ENCODE results near the gene USP36. TPM values are rescaled to one million over a fixed set of nuclear protein-coding genes. Genes with fewer than 3 reads are reported as not detected.
A peak's percentile ranks its signal among the peaks of the same experiment; 100 is the strongest.
"Not testable (repeated sequence)": the region's sequence is repeated elsewhere in the genome, so short reads cannot be mapped to it uniquely, and the experiment has no call there.

The USP36 gene
- total and polyA plus RNA-seq, 4 donors: 22.5 to 41.0 (median 32.7) TPM

DNA sequence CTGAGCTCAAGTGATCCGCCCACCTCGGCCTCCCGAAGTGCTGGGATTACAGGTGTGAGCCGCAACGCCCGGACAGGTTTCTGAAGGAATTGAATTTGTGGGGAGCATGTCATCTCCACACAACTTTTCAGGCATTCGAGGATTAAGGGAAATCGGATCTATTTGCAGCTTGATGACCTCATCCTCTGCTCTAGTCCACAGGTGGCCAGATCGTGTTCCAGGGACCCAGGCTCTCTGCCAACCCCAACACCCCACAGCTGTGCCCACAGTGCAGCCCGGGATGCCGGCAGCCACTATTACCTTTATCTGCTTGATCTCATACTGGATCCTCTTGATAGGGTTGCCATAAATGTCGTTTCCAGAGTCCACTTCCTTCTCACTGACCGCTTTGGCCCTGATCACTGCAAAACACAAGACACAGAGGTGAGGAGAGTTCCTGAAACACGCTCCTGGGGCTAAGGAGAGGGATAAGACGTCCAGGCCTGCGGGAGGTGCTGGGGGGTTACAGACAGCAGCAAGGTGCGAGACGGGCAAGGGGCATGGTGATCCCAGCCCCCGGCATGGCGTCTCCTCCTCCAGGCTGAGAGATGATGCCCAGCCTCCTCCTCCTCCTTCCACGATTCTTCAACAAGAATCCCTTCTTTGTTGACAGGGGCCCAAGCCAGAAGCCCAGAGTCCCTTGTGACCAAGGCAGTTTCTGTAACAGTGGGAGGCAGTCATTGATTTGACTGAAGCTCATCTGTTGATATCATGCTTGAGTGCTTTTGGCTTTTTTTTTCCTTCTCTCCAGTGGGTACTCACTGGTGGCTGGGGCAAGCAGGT, 33.1 kb upstream of the USP36 start:
- 70% methylated on average over 10 of the region's 21 CpGs for WGBS (ENCODE audit: insufficient coverage)
- Histone ChIP-seq H3K4me3 (ENCODE audit: low read depth, low read length) (no peak overlapping the region), H3K27ac (ENCODE audit: low read depth, low read length) (peak overlapping the region; percentile 80), H3K36me3 (ENCODE audit: control insufficient read depth, insufficient read depth, low read length) (peaks cover 53% of the 10 kb centered on the region), H3K9me3 (ENCODE audit: control insufficient read depth, insufficient read depth, low read length) (no peaks in the 10 kb centered on the region), H3K4me1 (ENCODE audit: control insufficient read depth, insufficient read depth, low read length) (peaks cover 39% of the 10 kb centered on the region), H3K27me3 (ENCODE audit: control insufficient read depth, insufficient read depth, low read length) (no peaks in the 10 kb centered on the region)
- peak in 2 of 6 donors; percentile 50 to 68 for DNase-seq (ENCODE audit: low read depth in 4 of 6, low spot score in 6 of 6)

DNA sequence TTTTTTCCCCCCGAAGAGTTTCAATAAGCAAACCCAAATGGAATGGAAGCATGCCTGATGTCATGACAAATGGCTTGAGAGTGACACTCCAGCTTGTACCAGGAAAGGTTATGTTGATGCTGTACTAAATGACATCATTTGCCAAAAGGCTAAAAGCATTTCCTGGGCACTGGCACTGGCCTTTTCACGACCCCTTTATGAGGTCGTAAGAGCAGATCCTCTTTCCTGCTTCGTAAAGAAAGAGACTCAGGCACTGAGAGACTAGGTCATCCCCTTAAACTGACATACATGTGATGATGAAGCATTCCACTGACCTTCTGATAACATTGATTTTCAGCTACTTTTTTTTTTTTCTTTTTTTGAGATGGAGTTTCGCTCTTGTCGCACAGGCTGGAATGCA, 31.9 kb upstream of the USP36 start:
- Histone ChIP-seq H3K4me3 (ENCODE audit: low read depth, low read length) (no peak overlapping the region), H3K27me3 (ENCODE audit: control insufficient read depth, insufficient read depth, low read length) (no peaks in the 10 kb centered on the region), H3K9me3 (ENCODE audit: control insufficient read depth, insufficient read depth, low read length) (no peaks in the 10 kb centered on the region), H3K36me3 (ENCODE audit: control insufficient read depth, insufficient read depth, low read length) (peaks cover 52% of the 10 kb centered on the region), H3K4me1 (ENCODE audit: control insufficient read depth, insufficient read depth, low read length) (peaks cover 33% of the 10 kb centered on the region), H3K27ac (ENCODE audit: low read depth, low read length) (no peak overlapping the region)
- no peak for DNase-seq (ENCODE audit: low read depth in 4 of 6, low spot score in 6 of 6)
- 86% methylated on average over 5 of the region's 6 CpGs for WGBS (ENCODE audit: insufficient coverage)

DNA sequence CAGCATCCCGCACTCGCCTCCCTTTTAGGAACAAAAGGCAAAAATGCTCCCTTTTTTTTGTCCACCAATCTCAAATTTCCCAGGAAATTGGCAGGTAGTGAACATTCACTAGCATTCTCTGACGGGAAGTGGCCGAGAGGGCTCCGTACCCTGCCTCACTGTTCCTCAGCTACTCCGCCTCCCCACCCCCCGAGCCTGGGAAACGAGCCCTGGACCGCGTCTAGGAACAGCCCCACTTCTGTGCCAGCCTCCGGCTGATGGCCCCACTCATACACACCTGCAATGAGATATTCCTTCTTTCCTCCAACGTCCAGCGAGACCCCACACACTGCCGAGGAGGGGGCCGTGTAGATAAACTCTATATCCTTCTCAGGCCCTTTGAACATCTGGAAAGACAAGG, 30.0 kb upstream of the USP36 start:
- no peak overlapping the region for H3K4me3 ChIP-seq (ENCODE audit: low read depth, low read length)
- no peak overlapping the region for H3K27ac ChIP-seq (ENCODE audit: low read depth, low read length)
- no peak for DNase-seq (ENCODE audit: low read depth in 4 of 6, low spot score in 6 of 6)
- H3K9me3 ChIP-seq (ENCODE audit: control insufficient read depth, insufficient read depth, low read length): no peaks in the 10 kb centered on the region
- H3K4me1 ChIP-seq (ENCODE audit: control insufficient read depth, insufficient read depth, low read length): peaks cover 31% of the 10 kb centered on the region
- 76% methylated on average over 9 of the region's 15 CpGs for WGBS (ENCODE audit: insufficient coverage)
- H3K27me3 ChIP-seq (ENCODE audit: control insufficient read depth, insufficient read depth, low read length): no peaks in the 10 kb centered on the region
- peaks cover 55% of the 10 kb centered on the region for H3K36me3 ChIP-seq (ENCODE audit: control insufficient read depth, insufficient read depth, low read length)

DNA sequence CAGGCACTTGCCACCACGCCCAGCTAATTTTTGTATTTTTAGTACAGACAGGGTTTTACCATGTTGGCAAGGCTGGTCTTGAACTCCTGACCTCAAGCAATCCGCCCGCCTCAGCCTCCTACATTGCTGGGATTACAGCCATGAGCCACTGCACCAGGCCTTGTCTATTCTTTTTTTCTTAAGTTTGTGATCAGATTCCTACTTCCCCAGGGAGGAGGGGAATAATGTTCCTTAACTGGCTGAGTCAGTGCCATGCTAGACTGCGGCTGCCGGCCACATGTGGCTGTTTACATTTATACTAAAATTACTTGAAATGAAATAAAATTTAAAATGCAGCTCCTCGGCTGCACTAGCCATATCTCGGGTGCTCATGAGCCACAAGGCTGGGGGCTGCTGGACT, 27.8 kb upstream of the USP36 start:
- no peak overlapping the region for H3K4me3 ChIP-seq (ENCODE audit: low read depth, low read length)
- DNase-seq (ENCODE audit: low read depth in 4 of 6, low spot score in 6 of 6): no peak
- H3K9me3 ChIP-seq (ENCODE audit: control insufficient read depth, insufficient read depth, low read length): no peaks in the 10 kb centered on the region
- WGBS (ENCODE audit: insufficient coverage): 88% methylated on average over 3 of the region's 7 CpGs
- H3K27me3 ChIP-seq (ENCODE audit: control insufficient read depth, insufficient read depth, low read length): no peaks in the 10 kb centered on the region
- H3K36me3 ChIP-seq (ENCODE audit: control insufficient read depth, insufficient read depth, low read length): peaks cover 53% of the 10 kb centered on the region
- H3K4me1 ChIP-seq (ENCODE audit: control insufficient read depth, insufficient read depth, low read length): peaks cover 11% of the 10 kb centered on the region
- no peak overlapping the region for H3K27ac ChIP-seq (ENCODE audit: low read depth, low read length)

DNA sequence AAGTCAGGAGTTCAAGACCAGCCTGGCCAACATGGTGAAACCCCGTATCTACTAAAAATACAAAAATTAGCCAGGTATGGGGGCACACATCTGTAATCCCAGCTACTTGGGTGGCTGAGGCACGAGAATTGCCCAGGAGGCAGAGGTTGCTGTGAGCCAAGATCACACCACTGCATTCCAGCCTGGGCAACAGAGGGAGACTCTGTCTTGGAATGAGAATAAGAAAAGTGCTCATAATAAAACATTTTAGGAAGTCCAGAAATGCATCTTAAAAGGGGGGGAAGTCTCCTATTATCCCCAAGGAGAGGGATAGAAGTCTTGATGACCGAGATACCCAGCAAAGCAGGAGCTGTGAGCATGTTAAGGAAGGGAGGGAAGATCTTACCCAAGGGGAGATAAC, 26.4 kb upstream of the USP36 start:
- not testable (repeated sequence) for H3K9me3 ChIP-seq (ENCODE audit: control insufficient read depth, insufficient read depth, low read length); H3K27ac ChIP-seq (ENCODE audit: low read depth, low read length)
- 100% methylated on average over 1 of the region's 3 CpGs for WGBS (ENCODE audit: insufficient coverage)

DNA sequence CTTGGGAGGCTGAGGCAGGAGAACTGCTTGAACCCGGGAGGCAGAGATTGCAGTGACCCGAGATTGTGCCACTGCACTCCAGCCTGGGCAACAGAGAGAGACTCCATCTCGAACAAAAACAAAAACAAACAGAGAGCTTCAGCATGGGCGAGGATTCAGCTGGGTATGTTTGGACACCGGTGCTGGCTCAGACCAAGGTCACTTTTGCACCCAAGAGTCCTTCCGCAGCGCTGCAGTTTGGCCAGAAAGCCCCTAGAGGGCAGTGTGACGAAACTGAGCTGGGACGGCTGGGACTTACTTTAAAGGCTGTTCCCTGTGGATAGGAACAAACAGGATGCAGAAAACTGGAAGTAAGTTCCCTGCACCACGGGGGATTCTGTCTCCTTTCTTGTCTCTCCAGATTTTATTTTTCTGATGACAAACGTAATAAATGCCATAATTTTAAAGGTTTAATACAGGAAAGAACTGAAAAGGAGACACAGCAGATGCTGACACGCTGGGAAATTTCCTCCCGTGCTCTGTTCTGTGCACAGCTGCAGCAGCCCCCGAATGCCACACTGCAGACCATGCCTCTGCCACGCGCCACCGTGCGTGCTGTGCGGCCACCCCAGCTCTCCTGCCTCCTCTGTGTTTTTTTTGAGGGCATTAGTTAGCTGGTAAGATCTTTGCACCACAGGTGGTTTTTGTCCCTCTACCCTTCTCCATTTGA, 25.2 kb upstream of the USP36 start:
- H3K27me3 ChIP-seq (ENCODE audit: control insufficient read depth, insufficient read depth, low read length): no peaks in the 10 kb centered on the region
- 19% methylated on average over 12 of the region's 19 CpGs for WGBS (ENCODE audit: insufficient coverage)
- H3K27ac ChIP-seq (ENCODE audit: low read depth, low read length): no peak overlapping the region
- no peaks in the 10 kb centered on the region for H3K9me3 ChIP-seq (ENCODE audit: control insufficient read depth, insufficient read depth, low read length)
- H3K36me3 ChIP-seq (ENCODE audit: control insufficient read depth, insufficient read depth, low read length): peaks cover 33% of the 10 kb centered on the region
- DNase-seq (ENCODE audit: low read depth in 4 of 6, low spot score in 6 of 6): peak in 4 of 6 donors; percentile 66 to 92 (median 82)
- peaks cover 7% of the 10 kb centered on the region for H3K4me1 ChIP-seq (ENCODE audit: control insufficient read depth, insufficient read depth, low read length)
- no peak overlapping the region for H3K4me3 ChIP-seq (ENCODE audit: low read depth, low read length)

More for the DNA sequence above, 26.4 kb upstream of the USP36 start:
- H3K27me3 ChIP-seq (ENCODE audit: control insufficient read depth, insufficient read depth, low read length); DNase-seq (ENCODE audit: low read depth in 4 of 6, low spot score in 6 of 6); H3K4me3 ChIP-seq (ENCODE audit: low read depth, low read length); H3K4me1 ChIP-seq (ENCODE audit: control insufficient read depth, insufficient read depth, low read length): not testable (repeated sequence)
- H3K36me3 ChIP-seq (ENCODE audit: control insufficient read depth, insufficient read depth, low read length): peaks cover 45% of the 10 kb centered on the region

DNA sequence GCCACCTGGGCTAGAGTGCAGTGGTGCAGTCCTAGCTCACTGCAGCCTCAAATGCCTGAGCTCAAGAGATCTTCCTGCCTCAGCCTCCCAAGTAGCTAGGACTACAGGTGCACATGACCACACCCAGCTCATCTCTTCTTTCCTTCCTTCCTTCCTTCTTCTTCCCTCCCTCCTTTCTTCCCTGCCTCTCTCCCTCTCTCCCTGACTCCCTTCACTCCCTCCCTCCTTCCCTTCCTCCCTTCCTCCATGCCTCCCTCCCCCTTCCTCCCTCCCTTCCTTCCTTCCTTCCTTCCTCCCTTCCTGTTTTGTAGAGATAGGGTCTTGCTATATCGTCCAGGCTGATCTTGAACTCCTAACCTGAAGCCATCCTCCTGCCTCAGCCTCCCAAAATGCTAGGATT, 23.5 kb upstream of the USP36 start:
- no peaks in the 10 kb centered on the region for H3K27me3 ChIP-seq (ENCODE audit: control insufficient read depth, insufficient read depth, low read length)
- peaks cover 7% of the 10 kb centered on the region for H3K4me1 ChIP-seq (ENCODE audit: control insufficient read depth, insufficient read depth, low read length)
- H3K4me3 ChIP-seq (ENCODE audit: low read depth, low read length): no peak overlapping the region
- H3K36me3 ChIP-seq (ENCODE audit: control insufficient read depth, insufficient read depth, low read length): peaks cover 20% of the 10 kb centered on the region
- H3K9me3 ChIP-seq (ENCODE audit: control insufficient read depth, insufficient read depth, low read length): no peaks in the 10 kb centered on the region
- H3K27ac ChIP-seq (ENCODE audit: low read depth, low read length): no peak overlapping the region
- no CpG with 5 or more reads among the region's 1 CpG for WGBS (ENCODE audit: insufficient coverage)
- DNase-seq (ENCODE audit: low read depth in 4 of 6, low spot score in 6 of 6): no peak

DNA sequence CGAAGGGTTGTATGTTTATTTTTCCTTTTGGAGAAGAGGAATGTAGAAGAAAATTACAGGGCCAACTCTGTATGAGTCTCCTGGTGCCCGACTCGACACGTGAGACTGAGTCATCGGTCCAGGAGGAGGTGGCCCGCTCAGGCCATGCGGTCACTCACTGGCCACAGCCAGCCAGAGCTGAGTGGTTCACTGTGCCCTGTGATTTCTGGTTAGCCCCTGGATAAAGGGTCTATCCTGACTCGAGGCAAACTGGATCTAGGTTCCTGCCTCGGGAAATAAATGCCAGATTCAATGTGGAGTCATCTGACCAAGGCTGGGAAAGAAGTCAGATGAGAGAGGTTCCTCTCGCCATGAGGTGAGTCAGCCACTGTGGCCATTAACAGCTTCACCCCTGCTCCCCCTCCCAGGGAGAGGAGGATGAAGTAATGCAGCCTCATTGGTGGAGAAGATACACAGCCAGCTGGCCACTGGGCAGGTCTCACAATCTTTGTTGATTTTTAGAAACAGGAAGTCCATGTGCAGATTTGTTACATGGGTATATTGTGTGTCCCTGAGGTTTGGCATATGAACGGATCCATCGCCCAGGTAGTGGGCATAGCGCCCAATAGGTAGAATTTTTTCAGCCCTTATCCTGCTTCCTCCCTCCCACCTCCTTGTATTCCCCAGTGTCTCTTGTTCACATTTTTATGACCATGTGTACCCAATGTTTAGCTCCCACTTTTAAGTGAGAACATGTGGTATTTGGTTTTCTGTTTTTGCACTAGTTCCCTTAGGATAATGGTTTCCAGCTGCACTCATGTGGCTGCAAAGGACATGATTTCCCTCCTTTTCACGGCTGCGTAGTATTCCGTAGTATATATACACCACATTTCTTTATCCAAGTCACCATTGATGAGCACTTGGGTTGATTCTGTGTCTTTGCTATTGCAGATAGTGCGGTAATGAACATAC, 21.7 kb upstream of the USP36 start:
- WGBS (ENCODE audit: insufficient coverage): 95% methylated on average over 10 of the region's 17 CpGs
- Histone ChIP-seq H3K36me3 (ENCODE audit: control insufficient read depth, insufficient read depth, low read length) (peaks cover 17% of the 10 kb centered on the region), H3K4me3 (ENCODE audit: low read depth, low read length) (no peak overlapping the region), H3K9me3 (ENCODE audit: control insufficient read depth, insufficient read depth, low read length) (no peaks in the 10 kb centered on the region), H3K27me3 (ENCODE audit: control insufficient read depth, insufficient read depth, low read length) (no peaks in the 10 kb centered on the region), H3K4me1 (ENCODE audit: control insufficient read depth, insufficient read depth, low read length) (peaks cover 7% of the 10 kb centered on the region), H3K27ac (ENCODE audit: low read depth, low read length) (no peak overlapping the region)
- DNase-seq (ENCODE audit: low read depth in 4 of 6, low spot score in 6 of 6): no peak

DNA sequence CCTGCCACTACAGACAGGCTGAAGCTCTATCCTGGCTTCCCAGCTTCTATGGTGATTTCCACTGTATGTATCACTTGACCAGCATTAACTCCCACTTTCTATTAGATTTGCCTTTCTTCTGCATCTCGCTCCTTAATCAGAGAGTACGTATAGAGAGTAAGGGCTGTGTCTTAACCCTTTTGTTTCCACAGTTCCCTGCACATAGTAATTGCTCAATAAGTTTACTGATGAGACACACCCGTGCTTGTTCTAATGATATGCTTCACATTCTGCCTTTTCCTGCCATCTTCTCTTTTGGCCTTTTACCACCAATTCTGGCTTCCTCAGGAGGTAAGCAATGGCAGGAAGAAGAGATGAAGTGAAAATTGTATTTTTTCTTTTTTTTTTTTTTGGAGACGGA, 20.6 kb upstream of the USP36 start:
- Histone ChIP-seq H3K9me3 (ENCODE audit: control insufficient read depth, insufficient read depth, low read length) (no peaks in the 10 kb centered on the region), H3K4me3 (ENCODE audit: low read depth, low read length) (no peak overlapping the region), H3K27ac (ENCODE audit: low read depth, low read length) (no peak overlapping the region), H3K36me3 (ENCODE audit: control insufficient read depth, insufficient read depth, low read length) (peaks cover 24% of the 10 kb centered on the region), H3K27me3 (ENCODE audit: control insufficient read depth, insufficient read depth, low read length) (no peaks in the 10 kb centered on the region), H3K4me1 (ENCODE audit: control insufficient read depth, insufficient read depth, low read length) (peaks cover 7% of the 10 kb centered on the region)
- no CpG with 5 or more reads among the region's 4 CpGs for WGBS (ENCODE audit: insufficient coverage)
- no peak for DNase-seq (ENCODE audit: low read depth in 4 of 6, low spot score in 6 of 6)
